SH-SY5Y (cell line): ENCODE measurements around the gene ZNF280A.

Experiments
- GATA2 ChIP-seq: IDR thresholded peaks from 2 replicates; pipeline ENCODE4 v1.6.1; 2011; ENCODE audit warnings: mild to moderate bottlenecking, low read depth, low read length
- GATA3 ChIP-seq: IDR thresholded peaks from 2 replicates; pipeline ENCODE4 v1.6.1; 2011; ENCODE audit warnings: low read depth, mild to moderate bottlenecking, low read length, moderate library complexity

GRCh38 chr22:22486132-22486899 lies 33.8 kb downstream of the ZNF280A start:
- TF ChIP-seq GATA2 (no peak), GATA3 (no peak)
